DMS79 treated with DMSO at 0.1 percent for 48 hours (cell line): ENCODE data around the gene GRIK4.

Source experiments
- DNase-seq: peaks from one replicate; lab custom pipeline; 2025; lab: John Stamatoyannopoulos, UW

GRIK4 gene

DNA sequence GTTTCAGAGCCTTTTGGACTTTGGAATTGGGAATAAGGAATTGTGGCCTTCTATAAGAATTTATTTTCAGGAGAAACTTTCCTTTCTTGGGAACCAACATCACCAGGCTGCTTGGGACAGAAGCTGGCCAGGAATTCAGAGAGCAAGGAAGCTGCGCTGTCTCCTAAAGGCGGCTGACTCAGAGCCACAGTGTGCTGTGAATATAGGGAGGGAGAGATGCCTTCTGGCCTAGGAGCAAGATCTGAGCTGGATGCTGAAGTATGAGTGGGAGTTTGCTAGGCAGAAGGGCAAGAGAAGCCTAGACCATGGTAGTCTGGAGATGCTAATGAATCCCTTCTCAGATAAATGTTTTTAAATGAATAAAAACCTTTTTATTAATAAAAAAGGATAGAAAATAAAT is 298.7 kb downstream of the GRIK4 start:
- no peak for DNase-seq

DNA sequence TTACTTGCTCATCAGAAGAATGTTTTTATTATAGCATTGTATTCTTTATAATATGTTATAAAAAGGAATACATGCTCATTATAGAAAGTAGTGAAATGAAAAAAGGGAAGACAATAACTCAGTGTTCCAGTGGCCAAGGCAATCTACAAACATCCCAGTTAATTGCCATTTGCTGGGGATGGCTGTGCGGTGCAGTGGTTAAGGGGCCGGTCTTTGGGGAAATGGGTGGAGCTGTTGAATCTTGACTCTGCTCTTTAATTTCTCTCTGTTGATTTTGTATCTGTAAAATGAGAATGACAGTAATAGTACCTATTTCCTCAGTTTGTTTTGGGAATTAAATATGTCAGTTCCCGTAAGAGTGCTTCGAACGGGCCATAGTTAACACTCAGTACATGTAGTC is 299.7 kb downstream of the GRIK4 start:
- DNase-seq = no peak

DNA sequence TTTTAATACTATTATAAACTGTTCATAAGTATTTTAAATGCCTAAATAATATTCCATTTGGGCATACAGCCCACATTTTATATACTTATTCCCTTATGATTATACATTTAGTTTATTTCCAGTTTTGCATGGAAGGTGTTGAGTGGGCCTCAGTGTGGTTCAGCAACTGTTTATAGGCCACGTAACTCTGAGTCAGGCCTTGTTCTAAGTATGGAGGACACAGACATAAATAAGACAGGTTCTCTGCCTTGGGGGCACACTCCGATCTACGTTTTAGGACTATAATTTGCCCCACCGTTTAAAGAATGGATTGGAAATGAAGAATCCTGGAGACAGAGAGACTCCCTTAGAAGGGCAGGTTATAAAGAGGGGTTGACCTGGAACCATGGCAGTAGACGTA is 300.2 kb downstream of the GRIK4 start:
- DNase-seq = no peak

DNA sequence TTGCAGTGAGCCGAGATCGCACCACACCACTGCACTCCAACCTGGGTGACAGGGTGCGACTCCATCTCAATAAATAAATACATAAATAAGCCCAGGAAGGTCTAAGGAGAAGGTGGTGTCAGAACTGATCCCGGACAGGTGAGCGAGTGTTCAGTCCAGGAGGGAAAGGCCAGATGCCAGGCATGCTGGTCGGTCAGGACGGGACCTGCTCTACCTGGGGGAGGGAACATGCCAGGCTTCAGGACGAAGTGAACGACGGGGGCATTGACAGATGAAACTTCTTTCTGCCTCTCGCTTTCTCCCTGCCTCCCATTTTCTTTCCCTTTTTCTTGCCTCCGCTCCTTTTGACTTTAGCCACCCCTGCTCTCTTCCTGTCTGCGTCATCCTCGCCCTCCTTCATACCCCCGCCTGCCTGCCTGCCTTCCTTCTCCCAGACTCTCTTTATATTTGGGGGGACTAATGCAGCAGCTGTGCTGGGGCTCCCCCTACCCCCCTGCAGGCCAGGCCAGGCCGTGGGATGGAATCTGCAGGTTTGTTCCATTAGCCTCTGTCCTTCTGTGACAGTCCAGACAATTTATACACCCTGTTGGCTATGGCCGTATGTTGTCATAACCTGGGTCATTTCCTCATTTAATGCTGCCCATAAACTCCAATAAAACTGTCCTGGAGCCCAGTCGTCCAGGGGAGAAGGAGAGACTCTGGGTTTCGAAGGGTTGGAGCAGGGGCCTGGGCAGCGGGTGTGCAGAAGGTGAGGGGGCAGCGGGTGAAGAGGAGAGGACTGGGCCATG is 303.2 kb downstream of the GRIK4 start:
- DNase-seq = no peak

DNA sequence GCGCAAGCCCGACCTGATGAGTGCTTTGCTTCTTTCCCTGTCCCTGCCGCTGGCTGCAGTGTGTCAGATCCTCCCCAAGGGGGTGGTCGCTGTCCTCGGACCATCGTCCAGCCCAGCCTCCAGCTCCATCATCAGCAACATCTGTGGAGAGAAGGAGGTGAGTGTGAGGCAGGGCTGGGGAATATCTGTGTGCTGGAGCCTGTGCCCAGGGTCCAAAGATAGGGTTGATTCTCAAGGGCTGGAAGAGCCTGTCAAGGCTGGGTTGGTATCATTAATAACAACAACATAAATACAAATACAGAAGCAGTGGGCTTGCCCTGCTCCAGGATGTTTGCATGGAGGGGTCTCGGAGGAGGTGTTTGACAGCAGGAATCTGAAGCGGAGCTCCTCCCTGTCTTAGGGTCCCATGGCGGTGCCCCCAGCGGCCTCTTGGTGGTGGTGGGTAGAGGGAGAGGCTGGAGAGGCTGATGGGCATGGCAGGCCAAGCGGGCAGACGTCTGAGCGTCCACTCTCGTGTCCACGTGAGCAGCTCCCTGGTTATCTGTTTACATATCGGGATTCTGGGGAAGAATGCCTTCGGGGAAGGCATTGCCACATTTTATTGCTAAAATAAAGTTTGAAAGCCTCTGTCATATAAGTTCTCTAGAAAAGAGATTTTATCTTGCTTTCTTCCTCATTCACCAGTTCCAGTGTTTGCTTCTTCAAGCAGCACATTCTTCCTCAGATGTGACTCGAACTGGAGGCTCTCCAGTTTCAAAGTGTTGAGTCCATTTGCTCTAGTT is 304.0 kb downstream of the GRIK4 start:
- no peak for DNase-seq

DNA sequence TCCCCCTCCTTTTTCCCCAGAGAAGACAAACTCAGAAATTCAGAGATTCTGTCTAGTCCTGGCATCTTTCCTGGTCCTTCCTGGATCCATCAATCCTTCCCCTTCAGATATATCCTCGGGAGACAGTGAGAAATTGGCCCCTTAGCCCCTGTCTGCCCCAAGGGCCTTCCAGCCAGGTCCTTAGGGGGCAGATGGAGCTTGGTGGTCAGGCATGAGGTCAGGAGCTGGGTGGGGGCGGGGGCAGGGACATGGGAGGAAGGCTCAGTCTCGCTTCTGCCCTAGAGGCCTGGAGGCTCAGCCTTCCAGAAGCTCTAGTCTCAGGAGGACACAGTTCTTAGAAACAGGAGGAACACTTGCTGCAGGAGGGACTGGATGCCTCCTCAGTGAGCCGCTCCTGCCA is 304.6 kb downstream of the GRIK4 start:
- DNase-seq = no peak

DNA sequence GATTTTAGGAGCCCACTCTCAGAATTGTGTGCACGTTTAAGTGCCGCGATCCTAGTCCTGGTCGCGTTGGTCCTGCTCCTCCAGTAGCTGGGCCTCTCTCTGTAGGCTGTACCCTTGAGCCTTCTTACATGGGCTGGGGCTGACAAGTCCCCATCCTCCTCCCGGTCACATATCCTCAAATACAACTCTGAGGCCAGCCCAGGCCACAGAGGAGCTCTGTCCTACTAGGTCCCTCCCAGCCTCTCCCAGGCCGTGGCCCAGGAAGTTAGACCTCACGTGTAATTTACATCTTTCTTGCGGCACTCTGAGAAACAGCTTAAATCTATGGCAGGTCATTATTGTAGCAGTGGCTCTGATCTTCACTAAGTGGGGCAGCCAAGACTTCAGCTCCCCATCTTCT is 305.2 kb downstream of the GRIK4 start:
- DNase-seq = no peak

DNA sequence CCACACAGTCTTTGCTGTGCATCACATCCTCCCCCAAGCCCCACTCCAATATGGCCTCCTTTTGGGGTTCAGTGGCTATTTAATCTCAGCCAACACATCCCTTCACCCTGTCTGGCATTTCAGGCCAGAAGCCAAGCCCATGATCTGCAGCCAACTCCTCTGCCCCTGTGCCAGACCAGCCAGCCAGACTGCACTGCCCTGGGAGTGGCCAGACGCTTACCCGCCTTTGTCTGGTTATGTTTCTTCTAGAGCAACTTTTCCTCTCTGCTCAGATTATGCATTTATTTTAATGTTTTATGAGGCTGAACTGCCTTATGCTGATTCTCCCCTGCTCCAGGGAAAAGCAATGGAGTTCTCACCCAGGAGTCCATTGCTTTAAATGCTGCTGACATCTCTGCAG is 305.6 kb downstream of the GRIK4 start:
- DNase-seq = no peak

DNA sequence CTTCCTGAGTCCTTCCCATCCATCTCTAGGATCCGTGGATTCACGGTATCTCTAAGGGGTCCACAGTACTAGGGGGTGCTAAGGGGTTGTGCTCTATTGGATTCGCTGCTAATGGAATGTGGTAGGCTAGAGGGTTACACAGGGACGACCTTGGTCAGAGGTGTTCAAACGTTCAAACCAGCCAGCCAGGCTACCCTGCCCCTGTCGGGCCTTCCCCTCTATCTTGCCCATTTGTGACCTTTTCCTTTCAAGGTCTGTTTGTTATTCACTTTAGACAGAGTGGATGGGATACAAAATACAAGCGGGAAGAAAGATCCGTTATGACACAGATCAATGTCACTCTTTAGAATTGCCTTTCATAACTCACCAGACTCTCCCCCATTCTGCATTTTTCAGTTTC is 306.5 kb downstream of the GRIK4 start:
- DNase-seq = no peak

DNA sequence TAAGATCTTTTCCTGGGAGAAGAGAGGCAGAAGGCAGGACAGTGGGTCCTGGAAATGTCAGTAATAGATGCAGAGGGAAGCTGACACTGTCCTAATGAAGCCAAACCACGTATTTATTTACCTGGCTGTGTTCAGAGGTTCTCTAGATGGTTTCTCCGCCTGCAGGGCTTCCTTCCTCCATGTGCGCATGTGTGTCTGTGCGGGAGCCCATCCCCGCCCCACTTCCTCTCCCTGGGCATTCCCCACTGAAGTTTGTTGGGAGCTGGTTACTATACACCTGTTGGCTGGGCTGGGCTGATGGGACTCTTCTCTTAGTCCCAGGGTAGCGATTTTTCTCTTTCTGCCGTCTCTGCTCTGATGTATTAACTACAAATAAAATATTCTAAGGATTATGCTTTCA is 307.5 kb downstream of the GRIK4 start:
- DNase-seq = peak; percentile 12

DNA sequence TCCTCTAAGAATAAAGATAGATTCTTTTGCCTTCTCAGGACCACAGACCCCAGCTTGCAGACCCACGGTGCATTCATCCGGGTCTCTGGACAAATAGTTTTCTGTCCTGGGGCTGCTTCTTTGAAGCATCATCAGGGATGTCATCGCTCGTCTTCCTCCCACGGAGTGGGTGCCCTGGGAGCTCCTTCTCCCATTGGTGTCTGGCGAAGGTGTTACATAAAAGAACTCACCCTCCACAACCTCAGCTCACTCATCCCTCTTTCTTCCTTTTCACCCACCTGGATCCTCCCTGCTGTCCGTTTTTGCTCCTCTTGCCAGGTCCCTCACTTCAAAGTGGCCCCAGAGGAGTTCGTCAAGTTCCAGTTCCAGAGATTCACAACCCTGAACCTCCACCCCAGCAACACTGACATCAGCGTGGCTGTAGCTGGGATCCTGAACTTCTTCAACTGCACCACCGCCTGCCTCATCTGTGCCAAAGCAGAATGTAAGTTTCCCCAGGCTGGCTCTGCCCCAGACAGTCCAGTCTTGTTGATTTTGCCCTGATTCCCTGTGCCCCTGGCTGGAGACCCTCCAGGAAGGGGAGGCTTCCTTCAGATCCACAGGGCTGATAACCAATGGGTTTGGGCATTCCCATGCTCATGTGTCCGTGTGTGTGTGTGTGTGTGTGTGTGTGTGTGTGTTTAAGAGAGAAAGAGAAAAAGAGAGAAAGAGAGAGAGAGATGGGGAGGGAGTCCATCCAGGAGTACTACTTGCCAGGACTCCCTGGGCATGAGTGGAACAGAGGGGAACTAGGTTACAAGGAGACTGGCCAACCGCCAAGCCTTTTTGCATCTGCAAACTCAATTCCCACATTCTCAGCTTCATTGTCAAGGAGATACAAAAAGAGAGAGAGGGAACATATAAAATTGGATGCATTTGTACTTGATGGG is 308.2 kb downstream of the GRIK4 start:
- peak; percentile 56 for DNase-seq

DNA sequence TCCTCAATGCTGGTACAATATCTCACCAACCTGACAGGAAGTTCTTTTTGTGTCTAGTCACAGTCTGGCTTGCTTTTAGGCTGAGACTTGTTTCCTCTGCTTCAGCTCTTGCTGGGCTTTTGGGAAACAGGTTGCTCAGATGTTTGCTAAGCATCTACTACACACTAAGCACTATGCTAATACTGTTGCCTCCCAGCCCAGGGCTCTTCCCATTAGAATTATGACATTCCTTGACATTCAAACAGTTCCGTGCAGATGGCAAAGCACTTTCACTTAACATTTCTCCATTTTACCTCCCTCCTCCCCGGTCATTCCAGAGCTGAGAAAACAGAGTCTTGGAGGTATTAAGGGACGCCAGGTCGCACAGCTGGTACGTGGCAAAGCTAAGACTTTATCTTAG is 311.6 kb downstream of the GRIK4 start:
- DNase-seq = no peak

DNA sequence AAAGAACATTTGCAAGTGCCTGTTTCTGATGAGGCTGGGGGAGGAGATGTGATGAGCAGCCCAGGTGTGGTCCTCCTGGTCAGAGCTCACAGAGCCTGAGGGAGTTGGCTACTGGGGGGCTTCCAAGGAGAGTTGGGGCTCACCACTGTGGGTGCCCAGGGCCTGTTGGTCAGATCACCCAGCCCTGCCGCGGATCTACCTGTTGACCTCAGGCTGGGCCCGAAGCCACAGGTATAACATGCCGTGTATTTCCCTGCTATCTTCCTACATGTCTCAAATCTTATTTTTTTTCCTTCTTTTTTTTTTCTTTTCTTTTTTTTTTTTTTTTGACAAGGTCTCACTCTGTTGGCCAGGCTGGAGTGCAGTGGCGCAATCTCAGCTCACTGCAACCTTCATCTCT is 312.7 kb downstream of the GRIK4 start:
- DNase-seq = no peak

DNA sequence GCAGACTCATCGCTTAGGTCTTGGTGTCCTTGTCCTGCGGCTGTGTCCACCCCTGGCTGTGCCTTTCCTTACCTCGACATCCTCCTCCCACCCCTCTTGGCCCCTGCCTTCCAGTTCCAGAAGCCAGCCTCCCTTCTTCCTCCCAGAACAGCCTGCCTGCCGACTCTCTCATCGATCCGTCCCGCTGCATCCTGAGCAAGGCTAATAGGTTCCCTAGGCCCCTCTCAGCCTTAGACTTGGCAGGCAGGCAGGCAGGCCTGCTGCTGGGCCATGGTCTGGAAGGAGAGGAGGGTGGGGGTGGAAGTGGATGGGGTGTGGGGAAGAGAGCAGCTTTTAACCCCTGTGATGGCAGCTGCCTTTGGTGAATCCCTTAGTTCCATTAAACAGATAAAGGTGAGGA is 315.6 kb downstream of the GRIK4 start:
- DNase-seq = no peak

DNA sequence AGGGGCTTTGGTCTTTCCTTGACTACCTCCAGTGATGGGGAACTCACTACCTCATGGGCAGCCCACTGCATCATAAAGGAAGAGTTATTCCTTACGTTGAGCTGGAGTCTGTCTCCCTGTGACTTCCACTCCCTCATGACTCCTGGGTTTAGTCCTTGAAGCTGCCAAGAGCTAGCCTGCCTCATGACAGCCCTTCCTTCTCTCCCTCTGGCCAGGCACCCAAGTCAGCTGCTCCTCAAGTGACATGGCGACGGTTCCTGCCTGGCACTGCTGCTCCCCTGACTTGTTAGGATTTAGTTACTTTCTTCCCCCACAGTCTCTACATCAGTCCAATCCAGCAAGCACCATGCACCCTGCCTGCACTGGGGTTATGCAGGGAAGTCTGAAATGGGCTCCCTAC is 316.3 kb downstream of the GRIK4 start:
- DNase-seq = no peak

DNA sequence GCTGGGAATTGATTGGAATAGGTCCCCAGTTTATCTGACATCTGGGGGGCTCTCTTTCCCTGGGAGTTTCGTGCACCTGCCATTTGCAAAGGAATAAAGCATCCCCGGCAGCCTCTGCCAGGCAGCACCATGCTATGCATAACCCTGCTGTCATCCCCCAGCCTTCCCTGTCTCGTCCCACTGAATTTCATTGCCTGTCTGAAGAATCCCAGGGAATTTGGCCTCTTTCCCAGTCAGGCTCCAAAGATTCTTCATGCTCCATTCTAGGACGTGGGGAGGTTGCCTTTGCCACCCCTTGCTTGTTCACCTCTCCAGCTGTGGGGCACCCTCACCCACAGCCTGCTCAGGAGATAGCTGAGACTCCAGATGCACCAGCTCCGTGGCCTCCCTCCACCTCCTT is 317.3 kb downstream of the GRIK4 start:
- DNase-seq = no peak

DNA sequence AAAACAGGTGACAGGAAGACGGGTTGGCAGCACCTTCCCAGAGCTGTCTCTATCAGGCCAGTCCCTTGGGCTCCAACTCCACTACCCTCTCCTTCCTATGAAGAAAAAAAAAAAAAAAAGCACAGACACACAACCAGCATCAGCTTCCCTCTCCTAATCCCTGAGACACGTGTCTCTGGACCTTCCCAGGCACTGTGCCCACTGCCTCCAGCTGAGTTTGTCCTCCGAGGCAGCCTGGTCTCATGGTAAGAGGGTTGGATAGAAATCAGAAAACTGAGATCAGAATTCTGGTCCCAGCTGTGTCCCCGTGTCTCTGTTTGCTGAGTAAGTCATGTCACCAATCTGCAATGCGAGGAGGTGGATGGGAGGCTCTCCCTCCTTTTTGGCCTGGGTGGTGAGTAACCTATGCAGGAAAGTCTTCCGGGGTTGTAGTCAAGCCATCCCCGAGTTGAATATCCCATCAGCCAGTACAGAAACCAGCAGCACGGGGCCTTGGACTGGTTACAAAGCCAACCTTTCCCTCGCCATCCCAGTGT is 318.6 kb downstream of the GRIK4 start:
- peak; percentile 41 for DNase-seq

DNA sequence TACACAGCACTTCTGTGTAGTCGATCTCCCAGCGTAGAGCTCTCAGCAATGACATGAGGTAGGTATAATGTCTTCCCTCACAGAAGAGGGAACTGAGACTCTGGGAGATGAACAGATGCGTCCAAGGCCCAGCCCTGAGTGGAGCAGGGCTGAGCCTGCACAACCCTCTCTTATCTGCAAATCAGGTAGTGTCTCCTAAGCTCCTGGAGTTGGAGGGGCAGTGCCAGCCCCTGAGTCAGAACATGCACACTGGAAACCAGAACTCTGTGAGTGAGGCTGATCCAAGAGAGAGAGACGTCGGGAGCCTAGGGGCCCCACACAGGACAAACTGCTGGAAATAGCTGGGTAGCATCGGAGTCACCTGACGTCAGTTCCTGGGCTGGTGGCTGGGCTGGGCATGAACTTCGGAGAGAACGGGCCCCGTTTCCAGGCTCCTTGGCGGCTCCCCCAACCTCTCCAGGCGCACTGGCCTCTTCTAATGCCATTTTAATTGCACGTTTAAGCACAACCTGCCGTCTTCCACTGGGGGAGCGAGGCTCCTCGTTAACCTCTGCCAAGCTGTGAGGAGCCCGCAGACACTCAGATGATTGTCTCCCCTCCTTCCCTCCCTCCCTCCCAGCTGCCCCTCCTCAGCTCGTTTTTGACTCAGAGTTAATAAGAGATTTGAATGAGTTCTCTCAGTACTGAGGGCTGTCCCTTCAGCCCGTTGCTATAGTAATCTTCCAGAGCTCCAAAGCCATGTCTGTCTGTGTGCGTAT is 321.1 kb downstream of the GRIK4 start:
- peak; percentile 47 for DNase-seq

DNA sequence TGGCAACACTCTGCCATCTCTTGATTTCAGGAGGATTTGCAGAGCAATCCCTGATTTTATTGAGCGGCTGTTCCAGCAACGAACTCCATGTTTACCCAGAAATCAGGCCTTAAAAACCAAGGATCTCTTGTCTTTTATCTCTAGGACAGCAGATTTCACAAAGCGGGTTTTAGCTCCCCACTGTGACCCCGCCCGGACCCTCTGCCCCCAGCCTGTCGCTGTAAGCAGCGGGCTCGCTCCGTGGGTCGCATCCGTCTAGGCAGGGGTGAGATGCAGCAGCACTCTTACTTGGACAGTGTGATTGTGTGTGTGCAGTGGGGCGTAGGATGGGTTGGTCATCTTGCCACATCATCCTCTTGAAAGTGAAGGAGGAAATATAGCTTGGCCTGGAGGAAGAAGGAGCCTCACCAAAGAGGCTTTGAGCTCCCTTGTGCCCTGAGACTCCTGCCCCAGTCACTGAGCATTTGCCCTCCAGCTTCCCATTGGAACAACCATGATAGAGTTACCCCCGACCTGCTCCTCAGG is 323.2 kb downstream of the GRIK4 start:
- no peak for DNase-seq

DNA sequence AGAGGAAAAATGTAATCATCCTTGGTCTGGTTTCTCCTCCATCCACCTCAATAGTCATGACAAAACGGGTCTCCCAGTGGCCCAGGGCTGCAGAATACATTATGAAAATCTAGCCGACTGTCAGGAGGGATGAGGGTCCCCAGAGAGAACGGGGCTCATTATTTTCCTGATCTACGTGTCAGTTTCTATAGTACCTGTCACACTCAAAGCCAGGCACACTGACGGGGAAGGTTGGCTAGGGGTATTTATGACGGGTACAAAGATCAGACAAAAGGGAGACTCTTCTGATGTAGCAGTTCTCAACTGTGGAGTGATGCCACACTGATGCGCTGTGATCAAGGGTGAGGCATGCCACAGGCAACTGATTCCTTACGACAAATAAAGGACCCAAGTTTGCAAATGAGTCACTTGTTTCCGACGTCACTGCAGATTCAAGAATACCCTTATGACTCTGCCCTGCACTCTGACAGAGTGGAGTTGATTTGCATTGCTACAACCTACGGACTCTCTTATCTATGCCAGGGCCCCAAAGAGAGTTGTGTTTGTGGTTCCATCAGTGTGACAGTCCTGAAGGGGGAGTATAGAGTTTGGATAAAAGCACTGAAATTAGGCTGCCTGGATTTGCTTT is 324.2 kb downstream of the GRIK4 start:
- no peak for DNase-seq

DNA sequence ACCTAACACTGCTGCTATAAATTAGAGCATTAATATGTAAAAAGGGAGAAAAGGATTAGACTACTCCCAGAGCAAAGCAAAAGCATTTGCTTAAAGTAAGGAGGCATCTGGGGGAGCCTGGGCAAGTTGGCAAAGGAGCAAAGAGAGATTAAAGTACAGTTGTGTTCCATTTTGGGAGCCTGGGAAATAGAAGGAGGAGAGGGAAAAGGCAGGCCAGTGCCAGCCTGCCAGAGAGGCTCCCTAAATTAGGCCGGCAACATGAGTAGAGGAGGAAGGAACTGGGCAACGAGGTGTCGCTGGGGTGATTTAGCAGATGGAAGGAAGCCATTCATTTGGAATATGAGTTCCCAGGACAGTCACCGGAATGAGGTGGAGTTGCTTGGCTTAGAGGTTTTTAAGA is 326.1 kb downstream of the GRIK4 start:
- no peak for DNase-seq
